NT2/D1 (cell line): ENCODE measurements around the gene ARX.

Experiments used
- YY1 ChIP-seq: IDR thresholded peaks from 2 replicates; pipeline ENCODE4 v1.6.1; 2011; ENCODE audit not compliant: insufficient read length, insufficient read depth
- ZNF274 ChIP-seq: IDR thresholded peaks from 2 replicates; pipeline ENCODE4 v1.6.1; 2011; ENCODE audit warnings: mild to moderate bottlenecking, low read depth, low read length

DNA sequence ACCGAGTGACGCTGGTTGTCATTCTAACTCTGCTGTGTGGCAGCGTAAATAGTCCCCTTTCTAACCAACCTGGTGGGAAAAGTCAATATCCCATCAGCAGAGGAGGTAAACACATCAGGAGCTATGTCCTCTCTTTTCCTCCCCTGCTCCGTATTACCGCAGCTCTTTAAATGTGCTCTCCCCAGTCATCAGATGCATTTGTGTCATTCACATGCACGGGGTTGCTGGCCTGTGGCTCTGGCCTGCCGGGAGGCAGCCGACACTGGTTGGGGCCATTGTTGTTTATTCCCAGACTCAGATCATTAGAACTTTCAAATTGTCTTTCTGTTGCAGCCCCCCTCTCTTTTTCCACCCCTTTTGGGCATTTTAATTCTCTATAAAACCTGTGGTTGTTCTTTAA is 21.9 kb downstream of the ARX start:
- TF ChIP-seq YY1 (no peak), ZNF274 (no peak)
